Memory B cell (primary cell): ENCODE data around the gene HES2.
"Not testable (repeated sequence)": the region's sequence is repeated elsewhere in the genome, so short reads cannot be mapped to it uniquely, and the experiment has no call there.

Experiments used
- ATAC-seq: fragments of 150-1000 bp; cut with Tn5 transposase; 2 replicates; pipeline ENCODE4 v1.10.0; 2021; ENCODE audit warnings: low read depth, mild to moderate bottlenecking, moderate library complexity
- DNase-seq, 2 donors: peaks; one replicate each; pipeline ENCODE4 v3.0.0; 2022; ENCODE audit warnings: low spot score in 2 of 2
- H3K27ac Mint-ChIP-seq: one replicate; pipeline ENCODE4 v1.8.0; 2022; ENCODE audit warnings: mild to moderate bottlenecking, moderate library complexity, mixed read lengths
- H3K27me3 Mint-ChIP-seq: one replicate; pipeline ENCODE4 v1.8.0; 2022; ENCODE audit warnings: mixed read lengths
- H3K36me3 Mint-ChIP-seq: one replicate; pipeline ENCODE4 v1.8.0; 2022; ENCODE audit warnings: mild to moderate bottlenecking, mixed read lengths
- H3K4me1 Mint-ChIP-seq: one replicate; pipeline ENCODE4 v1.8.0; 2022; ENCODE audit warnings: mixed read lengths
- H3K4me3 Mint-ChIP-seq: one replicate; pipeline ENCODE4 v1.8.0; 2022; ENCODE audit warnings: mild to moderate bottlenecking, moderate library complexity, mixed read lengths
- H3K9me3 Mint-ChIP-seq: one replicate; pipeline ENCODE4 v1.8.0; 2022; ENCODE audit warnings: mixed read lengths

HES2 gene

DNA sequence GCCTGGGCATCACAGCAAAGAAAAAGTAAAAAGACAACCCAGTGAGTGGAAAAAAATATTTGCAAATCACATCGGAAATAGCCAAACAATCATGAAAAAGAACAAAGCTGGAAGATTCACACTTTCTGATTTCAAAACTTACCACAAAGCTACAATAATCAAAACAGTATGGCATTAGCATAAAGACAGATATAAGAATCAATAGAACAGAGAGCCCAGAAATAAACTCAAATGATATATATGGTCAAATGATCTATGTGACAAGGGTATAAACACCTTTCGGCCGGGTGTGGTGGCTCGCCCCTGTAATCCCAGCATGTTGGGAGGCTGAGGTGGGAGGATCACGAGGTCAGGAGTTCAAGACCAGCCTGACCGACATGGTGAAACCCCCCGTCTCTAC is 39.7 kb downstream of the HES2 start:
- H3K27ac Mint-ChIP-seq, result no peak overlapping the region
- no peak overlapping the region for H3K4me3 Mint-ChIP-seq
- H3K27me3 Mint-ChIP-seq, result no peaks in the 10 kb centered on the region
- peaks cover 3% of the 10 kb centered on the region for H3K9me3 Mint-ChIP-seq
- H3K4me1 Mint-ChIP-seq, result no peaks in the 10 kb centered on the region
- ATAC-seq (no peak), DNase-seq (no peak)
- H3K36me3 Mint-ChIP-seq, result peaks cover 2% of the 10 kb centered on the region

DNA sequence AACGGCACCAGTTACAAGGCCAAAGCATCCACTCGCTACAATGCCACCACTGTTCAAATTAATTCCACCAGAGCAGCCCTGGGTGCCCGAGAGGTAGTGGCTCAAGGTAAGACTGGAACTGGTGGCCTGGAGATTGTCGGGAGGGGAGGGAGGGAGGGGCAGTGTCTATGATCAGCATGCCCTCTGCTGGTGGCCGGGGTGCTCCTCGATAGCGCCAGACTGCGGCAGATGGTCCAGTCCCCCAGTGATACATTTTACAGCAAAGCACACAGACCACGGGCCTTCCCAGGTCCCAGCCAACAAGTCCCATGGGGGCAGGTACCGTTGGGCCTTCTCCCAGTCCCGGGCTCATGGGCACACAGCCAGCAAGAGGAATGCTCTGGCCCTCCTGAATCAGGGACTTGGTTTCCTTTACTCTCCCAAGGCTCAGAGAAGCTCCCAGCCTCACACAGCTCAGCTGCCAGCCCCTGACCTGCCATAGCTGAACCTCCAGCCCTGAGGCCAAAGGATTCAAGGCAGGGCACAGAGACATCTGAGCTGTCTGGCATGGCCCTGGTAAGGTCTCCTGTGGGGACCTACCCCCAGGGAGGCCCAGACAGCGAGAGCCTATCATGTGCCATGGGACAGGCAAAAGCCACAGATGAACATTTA is 41.5 kb downstream of the HES2 start:
- peaks cover 3% of the 10 kb centered on the region for H3K9me3 Mint-ChIP-seq
- ATAC-seq (no peak), DNase-seq (no peak)
- peaks cover 2% of the 10 kb centered on the region for H3K36me3 Mint-ChIP-seq
- no peaks in the 10 kb centered on the region for H3K27me3 Mint-ChIP-seq
- no peaks in the 10 kb centered on the region for H3K4me1 Mint-ChIP-seq
- H3K27ac Mint-ChIP-seq, result no peak overlapping the region
- H3K4me3 Mint-ChIP-seq, result no peak overlapping the region

DNA sequence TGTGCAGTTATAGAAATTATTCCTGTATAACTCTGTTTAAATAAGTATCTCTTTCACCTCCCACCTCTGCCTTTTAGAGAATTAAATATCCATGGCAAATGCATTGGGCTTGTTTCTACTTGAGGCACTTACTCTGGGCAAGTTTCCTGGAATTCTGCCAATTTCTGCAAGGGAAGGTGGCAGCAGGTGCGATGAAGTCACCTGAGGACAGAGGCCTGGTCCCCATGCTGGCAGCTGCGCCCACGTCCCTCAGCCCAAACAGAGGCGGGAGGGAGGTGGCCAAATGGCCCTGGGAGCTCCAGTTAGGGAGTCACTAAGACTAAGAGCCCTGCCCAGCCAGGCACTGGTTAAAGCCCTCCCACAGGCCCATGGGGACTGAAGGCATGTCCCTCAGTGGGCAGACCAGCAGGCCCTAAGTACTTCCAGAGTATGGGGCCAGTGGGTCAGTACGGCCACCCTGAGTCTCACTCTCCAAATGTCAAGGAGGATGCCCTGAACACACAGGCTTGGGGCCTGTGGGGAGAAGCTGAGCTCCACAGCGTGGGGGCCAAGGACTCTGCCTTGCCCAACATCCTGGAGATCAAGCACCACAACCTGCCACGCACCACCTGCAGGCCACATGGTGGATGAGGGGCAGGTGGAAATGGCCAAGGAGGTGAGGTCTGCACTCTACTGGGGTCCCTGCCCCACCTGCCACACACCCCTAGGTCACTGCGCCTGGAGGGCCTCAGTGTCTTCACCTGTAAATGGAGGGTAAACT is 45.6 kb downstream of the HES2 start:
- H3K27ac Mint-ChIP-seq, result no peak overlapping the region
- H3K36me3 Mint-ChIP-seq, result peaks cover 4% of the 10 kb centered on the region
- H3K4me3 Mint-ChIP-seq, result no peak overlapping the region
- H3K27me3 Mint-ChIP-seq, result peaks cover 4% of the 10 kb centered on the region
- DNase-seq, result no peak
- ATAC-seq, result no peak
- H3K4me1 Mint-ChIP-seq, result no peaks in the 10 kb centered on the region
- no peaks in the 10 kb centered on the region for H3K9me3 Mint-ChIP-seq

DNA sequence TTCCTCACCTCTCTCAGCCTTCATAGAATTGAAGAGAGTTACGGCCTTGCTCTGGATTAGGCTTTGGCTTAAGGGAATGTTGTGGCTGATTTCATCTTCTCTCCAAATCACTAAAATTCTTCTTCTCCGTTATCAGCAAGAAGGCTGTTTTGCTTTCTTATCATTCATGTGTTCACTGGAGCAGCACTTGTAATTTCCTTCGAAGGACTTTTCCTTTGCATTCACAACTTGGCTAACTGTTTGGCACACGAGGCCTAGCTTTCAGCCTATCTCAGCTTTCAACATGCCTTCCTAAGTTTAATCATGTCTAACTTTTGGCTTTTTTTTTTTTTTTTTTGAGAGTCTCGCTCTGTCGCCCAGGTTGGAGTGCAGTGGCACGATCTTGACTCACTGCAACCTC is 47.5 kb downstream of the HES2 start:
- H3K27me3 Mint-ChIP-seq, ATAC-seq, H3K4me3 Mint-ChIP-seq, H3K4me1 Mint-ChIP-seq, H3K36me3 Mint-ChIP-seq, H3K9me3 Mint-ChIP-seq, DNase-seq, H3K27ac Mint-ChIP-seq: not testable (repeated sequence)

DNA sequence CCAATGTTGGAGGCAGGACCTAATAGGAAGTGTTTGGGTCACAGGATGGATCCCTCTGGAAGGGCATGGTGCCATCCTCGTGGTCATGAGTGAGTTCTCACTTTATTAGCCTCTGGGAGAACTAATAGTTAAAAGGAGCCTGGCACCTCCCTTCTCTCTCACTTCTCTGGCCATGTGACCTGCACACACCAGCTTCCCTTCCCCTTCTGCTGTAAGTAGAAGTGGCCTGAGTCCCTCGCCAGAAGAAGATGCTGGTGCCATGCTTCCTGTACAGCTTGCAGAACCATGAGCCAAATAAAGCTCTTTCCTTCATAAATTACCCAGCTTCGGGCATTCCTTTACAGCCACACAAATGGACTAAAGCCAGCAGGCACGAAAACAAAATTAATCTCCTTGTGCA is 49.7 kb downstream of the HES2 start:
- H3K4me1 Mint-ChIP-seq, result no peaks in the 10 kb centered on the region
- H3K4me3 Mint-ChIP-seq, result no peak overlapping the region
- peaks cover 4% of the 10 kb centered on the region for H3K27me3 Mint-ChIP-seq
- H3K9me3 Mint-ChIP-seq, result no peaks in the 10 kb centered on the region
- ATAC-seq (no peak), DNase-seq (no peak)
- peaks cover 6% of the 10 kb centered on the region for H3K36me3 Mint-ChIP-seq
- H3K27ac Mint-ChIP-seq, result no peak overlapping the region

DNA sequence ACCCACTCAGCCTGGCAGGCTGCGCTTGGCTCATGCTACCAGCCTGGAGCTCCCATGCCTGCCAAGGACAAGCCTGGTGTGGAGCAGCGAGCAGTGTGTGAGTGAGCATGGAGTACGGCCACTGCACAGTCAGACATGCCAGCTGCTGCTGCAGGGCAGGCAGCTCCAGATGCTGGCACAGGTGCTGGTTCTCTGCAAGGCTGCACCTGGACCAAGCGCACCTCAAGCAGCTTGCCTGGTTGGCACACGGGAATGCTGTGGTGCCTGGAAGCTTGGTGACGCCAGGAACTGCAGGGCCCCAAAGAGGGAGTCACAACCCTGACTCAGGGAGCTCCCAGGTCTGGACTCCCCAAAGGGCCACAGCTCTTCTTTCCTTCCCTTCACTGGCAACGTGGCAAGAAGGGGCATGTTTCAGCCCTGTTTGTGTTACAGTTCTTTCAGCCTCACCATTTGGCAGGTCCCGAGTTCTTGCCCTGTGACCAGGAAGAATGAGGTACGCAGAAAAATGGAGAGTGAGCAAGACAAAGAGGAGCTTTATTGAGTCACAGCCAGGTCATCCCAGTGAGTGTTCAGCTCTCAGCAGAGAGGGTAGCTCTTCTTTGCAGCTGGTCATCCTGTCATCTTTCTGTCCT is 52.2 kb downstream of the HES2 start:
- H3K9me3 Mint-ChIP-seq, result no peaks in the 10 kb centered on the region
- no peak for DNase-seq
- H3K4me1 Mint-ChIP-seq, result peaks cover 6% of the 10 kb centered on the region
- ATAC-seq, result no peak
- peaks cover 4% of the 10 kb centered on the region for H3K27me3 Mint-ChIP-seq
- H3K4me3 Mint-ChIP-seq, result no peak overlapping the region
- H3K27ac Mint-ChIP-seq, result no peak overlapping the region
- H3K36me3 Mint-ChIP-seq, result peaks cover 6% of the 10 kb centered on the region

DNA sequence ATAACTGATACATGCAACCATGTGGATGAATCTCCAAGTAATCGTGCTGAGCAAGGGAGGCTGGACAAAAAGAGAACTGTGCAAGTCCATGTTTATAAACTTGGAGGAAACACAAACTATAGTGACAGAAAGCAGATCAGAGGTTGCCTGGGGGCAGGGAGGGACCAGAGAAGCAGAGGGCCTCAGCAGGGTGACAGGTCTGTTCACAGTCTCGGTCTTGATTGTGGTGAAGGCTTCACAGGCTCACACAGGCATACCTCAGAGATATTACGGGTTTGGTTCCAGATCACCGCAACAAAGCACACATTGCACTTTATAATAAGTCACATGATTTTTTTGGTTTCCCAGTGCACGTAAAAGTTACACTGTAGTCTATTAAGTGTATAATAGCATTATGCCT is 54.7 kb downstream of the HES2 start:
- ATAC-seq (no peak), DNase-seq (no peak)
- Mint-ChIP-seq H3K4me3 (no peak overlapping the region), H3K9me3 (no peaks in the 10 kb centered on the region), H3K27ac (no peak overlapping the region), H3K4me1 (peaks cover 6% of the 10 kb centered on the region), H3K27me3 (no peaks in the 10 kb centered on the region), H3K36me3 (peaks cover 3% of the 10 kb centered on the region)

DNA sequence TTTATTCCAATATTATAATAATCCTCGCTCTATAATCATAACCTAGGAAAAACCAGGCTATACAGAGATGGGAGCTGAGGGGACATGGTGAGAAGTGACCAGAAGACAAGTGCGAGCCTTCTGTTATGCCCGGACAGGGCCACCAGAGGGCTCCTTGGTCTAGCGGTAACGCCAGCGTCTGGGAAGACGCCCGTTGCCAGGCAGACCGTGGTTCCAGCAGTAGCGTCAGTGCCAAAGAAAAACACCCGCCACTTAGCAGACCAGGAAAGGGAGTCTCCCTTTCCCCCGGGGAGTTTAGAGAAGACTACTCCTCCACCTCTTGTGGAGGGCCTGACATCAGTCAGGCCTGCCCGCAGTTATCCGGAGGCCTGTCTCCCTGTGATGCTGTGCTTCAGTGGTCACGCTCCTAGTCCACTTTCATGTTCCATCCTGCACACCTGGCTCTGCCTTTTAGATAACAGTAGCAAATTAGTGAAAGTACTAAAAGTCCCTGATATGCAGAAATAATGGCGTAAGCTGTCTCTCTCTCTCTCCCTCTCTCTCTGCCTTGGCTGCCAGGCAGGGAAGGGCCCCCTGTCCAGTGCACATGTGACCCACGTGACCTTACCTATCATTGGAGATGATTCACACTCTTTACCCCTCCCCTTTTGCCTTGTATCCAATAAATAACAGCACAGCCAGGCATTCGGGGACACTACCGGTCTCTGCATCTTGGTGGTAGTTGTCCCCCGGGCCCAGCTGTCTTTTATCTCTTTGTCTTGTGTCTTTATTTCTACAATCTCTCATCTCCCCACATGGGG is 56.4 kb downstream of the HES2 start:
- not testable (repeated sequence) for H3K36me3 Mint-ChIP-seq, H3K9me3 Mint-ChIP-seq, ATAC-seq, H3K27ac Mint-ChIP-seq, H3K4me3 Mint-ChIP-seq, H3K27me3 Mint-ChIP-seq
- H3K4me1 Mint-ChIP-seq, result peaks cover 11% of the 10 kb centered on the region
- peak in 1 of 2 donors; percentile 16 for DNase-seq
